ENCODE results near the gene ARL10.

ARL10 gene

DNA sequence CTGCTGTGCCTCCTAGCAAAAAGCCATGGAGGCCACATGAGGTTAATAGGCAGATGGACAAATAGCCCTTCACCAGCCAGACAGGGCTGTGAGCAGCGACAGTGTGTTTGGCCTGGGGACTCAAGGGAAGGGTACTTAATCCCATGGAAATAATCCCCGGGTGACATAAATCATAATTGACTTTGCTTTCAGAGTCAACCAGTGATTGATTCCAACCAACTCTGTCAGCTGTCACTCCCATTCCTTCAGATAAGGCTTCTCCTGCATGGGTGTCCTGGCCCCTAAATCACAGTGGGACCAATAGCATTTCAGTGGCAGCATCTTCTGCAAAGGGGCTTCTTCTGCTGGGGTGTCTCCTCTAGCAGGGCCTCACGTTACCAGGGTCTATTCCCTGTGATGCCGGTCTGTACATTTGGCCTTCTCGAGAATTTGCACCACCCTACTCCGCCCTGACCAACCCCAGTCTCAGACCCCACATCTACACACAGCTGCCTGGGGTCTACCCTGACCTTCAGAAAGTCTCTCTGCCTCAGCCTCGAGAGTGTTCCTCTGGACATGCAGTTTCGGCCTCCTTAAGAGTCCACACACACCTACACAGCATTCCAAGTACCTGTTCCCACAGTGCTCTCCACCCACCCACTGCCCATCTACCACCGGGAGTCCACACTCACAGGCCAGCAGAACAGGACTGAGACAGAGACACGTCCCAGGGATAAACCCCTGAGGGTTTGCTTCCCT is 47.4 kb downstream of the ARL10 start:
- H3K4me3 ChIP-seq (ENCODE audit: low read depth, low read length), result no peak overlapping the region
- TF ChIP-seq, protein P1, sequence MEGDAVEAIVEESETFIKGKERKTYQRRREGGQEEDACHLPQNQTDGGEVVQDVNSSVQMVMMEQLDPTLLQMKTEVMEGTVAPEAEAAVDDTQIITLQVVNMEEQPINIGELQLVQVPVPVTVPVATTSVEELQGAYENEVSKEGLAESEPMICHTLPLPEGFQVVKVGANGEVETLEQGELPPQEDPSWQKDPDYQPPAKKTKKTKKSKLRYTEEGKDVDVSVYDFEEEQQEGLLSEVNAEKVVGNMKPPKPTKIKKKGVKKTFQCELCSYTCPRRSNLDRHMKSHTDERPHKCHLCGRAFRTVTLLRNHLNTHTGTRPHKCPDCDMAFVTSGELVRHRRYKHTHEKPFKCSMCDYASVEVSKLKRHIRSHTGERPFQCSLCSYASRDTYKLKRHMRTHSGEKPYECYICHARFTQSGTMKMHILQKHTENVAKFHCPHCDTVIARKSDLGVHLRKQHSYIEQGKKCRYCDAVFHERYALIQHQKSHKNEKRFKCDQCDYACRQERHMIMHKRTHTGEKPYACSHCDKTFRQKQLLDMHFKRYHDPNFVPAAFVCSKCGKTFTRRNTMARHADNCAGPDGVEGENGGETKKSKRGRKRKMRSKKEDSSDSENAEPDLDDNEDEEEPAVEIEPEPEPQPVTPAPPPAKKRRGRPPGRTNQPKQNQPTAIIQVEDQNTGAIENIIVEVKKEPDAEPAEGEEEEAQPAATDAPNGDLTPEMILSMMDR (IDR thresholded peaks at IDR 0.05; ENCODE audit: control insufficient read depth, extremely low read depth, insufficient read depth), result no peak
- DNase-seq (ENCODE audit: low read depth), result no peak

DNA sequence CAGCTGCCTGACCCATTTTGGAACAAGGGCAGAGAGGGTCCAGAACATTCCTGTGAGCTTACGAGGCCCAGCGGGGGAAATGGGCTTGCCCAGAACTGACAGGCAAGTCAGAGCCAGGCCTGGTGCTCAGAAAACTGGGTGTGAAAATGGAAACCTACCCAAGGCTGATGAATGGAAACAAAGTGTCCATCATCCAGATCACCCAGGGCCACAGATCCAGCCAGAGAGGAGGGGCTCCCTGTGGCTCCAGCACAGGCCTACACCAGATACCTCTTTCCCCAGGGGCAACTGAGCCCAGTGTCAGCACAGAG is 47.9 kb downstream of the ARL10 start:
- H3K4me3 ChIP-seq (ENCODE audit: low read depth, low read length), result no peak overlapping the region
- DNase-seq (ENCODE audit: low read depth), result no peak
- TF ChIP-seq, protein P1 (IDR thresholded peaks at IDR 0.05; ENCODE audit: control insufficient read depth, extremely low read depth, insufficient read depth), result no peak

- DNase-seq (ENCODE audit: low read depth), result no peak
- TF ChIP-seq, protein P1 (IDR thresholded peaks at IDR 0.05; ENCODE audit: control insufficient read depth, extremely low read depth, insufficient read depth), result no peak
- no peak overlapping the region for H3K4me3 ChIP-seq (ENCODE audit: low read depth, low read length)
These were observed 48.5 kb downstream of the ARL10 start for GRCh38 chr5:176413709-176414191.

GRCh38 chr5:176414704-176415103 is 49.4 kb downstream of the ARL10 start:
- TF ChIP-seq, protein P1 (IDR thresholded peaks at IDR 0.05; ENCODE audit: control insufficient read depth, extremely low read depth, insufficient read depth), result no peak
- no peak for DNase-seq (ENCODE audit: low read depth)
- no peak overlapping the region for H3K4me3 ChIP-seq (ENCODE audit: low read depth, low read length)

DNA sequence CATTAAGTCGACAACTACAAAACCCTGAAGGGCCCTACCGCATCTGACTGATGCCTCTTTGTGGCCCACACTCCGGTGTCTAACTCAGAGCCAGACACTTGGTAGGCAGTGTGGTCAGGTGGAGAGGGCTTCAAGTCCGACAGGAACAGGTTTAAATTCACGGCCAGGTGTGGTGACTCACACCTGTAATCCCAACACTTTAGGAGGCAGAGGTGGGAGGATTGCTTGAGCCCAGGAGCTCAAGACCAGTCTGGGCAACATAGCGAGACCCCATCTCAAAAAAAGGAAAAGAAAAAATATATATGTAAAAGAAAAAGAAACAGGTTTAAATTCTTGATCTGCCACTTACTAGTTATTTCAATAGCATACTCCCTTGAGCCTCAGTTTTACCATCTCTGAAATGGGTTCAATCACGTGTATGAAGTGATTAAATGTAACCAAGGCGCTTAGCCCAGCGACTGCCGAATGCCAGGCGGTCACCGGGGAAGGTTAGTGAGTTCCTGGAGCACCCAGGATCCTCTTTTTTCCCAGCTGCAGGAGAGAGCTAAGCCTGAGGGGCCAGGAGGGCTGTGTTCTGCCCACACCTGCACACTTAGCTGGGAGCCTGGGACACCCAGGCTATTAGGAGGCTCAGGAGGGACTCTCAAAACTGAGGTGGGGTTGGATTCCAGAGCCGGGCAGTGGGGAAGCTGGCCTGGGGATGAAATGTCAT is 50.1 kb downstream of the ARL10 start:
- peak overlapping the region; percentile 85 for H3K4me3 ChIP-seq (ENCODE audit: low read depth, low read length)
- TF ChIP-seq, protein P1 (IDR thresholded peaks at IDR 0.05; ENCODE audit: control insufficient read depth, extremely low read depth, insufficient read depth), result no peak
- DNase-seq (ENCODE audit: low read depth), result no peak

DNA sequence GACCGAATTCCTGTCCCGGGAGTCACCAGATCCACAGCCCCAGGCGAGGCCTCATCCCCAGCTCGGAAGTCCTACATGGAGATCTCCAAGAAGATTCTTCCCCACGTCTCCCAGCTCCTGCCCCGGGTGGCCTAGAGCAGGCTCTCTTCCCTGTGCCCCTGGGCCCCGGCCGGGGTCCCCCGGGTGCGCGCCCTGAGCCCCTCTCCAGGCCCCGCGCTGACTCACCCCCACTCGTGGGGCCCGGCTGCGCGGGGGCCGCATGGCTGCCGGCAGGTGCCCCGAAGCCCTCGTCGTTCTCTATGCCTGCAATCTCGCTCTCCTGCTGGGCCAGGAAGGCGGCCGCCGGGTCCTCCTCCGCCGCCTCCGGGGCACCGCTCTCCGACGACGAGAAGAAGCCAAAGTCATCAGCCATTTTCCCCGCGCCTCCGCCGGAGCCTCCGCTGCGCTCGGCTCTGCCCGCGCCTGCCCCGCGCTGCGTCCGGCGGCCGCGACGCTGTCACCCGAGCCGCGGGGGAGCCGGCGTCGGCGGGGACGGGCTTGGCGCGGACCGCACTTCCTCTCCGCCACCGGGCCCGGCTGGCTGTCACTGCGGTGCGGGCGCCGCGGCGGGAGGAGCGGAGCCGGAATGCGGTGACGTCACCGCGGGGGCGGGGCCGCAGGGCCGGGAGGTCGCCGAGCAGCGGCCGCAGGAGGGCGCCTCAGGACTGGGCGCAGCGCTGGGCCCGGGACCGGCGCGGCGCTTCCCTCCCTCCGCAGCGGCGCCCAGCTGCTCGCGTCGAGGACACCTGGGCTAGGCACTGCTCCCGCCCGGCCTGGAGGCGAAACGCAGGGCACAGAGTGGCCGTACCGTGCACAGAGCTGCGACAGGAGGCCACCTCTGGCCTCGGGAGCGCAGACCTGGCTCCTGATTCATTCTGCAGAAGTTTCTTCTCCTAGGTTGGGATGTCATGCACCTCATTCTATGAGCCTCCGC is 51.0 kb downstream of the ARL10 start, which contains the start of gene CLTB:
TSS of gene CLTB (minus strand) at position 588 of the 973 bp plus-strand sequence. CDS start at position 412, 176 bp downstream.
- TF ChIP-seq, protein P1 (IDR thresholded peaks at IDR 0.05; ENCODE audit: control insufficient read depth, extremely low read depth, insufficient read depth), result peak; percentile 98
- peak; percentile 40 for DNase-seq (ENCODE audit: low read depth)
- H3K4me3 ChIP-seq (ENCODE audit: low read depth, low read length), result peak within 1 kb of the TSS; percentile 85
